ENCODE measurements around the gene OPN4. TPM values are rescaled to one million over a fixed set of nuclear protein-coding genes. Genes with fewer than 3 reads are reported as not detected.

The OPN4 gene
- total RNA-seq, 6 experiments from 2014 or later, result not detected

DNA sequence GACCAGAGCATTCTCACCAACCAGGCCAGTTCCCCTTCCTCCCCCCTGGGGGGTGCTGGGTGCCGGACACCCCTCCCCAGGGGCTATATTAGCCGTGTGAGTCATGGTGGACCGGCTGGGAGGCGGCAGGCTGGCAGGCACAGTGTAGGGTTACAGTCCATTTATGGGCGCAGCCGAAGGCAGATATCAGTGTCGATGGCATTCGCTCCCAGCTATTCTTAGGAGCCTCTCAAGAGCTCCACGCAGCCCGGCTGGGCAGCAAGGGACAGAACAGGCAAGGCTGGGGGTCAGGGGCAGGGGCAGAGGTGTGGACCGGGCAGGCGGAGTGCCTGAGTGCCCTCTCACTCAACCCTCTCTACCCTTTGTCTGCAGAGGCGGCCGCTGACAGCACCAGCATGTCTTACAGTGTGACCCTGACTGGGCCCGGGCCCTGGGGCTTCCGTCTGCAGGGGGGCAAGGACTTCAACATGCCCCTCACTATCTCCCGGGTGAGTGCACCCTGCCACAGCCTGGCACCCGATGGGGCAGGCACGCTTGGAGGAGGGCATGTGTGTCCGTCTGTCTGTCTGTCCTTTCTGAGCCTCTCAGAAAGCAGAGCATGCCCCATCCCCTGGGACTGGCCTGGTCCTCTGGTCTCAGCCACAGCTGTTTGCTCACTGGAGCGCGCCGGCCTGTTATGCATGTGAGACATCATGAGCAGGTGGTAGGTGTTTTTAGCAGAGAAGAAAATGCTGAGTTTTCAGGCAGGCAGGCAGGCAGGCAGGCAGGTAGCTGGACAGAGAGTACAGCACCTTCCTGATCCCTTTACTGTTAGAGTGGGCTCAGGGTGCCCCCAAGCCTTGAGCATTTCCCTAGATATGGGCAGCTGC lies 14.2 kb downstream of the OPN4 start, which contains the start of gene LDB3:
Gene LDB3 (plus strand): TSS at position 215 of the 869 bp plus-strand sequence. CDS start 181 bp downstream, at position 396.
- no peak for TF ChIP-seq POLR2A (IDR thresholded peaks at IDR 0.05)
- TF ChIP-seq, protein P1, sequence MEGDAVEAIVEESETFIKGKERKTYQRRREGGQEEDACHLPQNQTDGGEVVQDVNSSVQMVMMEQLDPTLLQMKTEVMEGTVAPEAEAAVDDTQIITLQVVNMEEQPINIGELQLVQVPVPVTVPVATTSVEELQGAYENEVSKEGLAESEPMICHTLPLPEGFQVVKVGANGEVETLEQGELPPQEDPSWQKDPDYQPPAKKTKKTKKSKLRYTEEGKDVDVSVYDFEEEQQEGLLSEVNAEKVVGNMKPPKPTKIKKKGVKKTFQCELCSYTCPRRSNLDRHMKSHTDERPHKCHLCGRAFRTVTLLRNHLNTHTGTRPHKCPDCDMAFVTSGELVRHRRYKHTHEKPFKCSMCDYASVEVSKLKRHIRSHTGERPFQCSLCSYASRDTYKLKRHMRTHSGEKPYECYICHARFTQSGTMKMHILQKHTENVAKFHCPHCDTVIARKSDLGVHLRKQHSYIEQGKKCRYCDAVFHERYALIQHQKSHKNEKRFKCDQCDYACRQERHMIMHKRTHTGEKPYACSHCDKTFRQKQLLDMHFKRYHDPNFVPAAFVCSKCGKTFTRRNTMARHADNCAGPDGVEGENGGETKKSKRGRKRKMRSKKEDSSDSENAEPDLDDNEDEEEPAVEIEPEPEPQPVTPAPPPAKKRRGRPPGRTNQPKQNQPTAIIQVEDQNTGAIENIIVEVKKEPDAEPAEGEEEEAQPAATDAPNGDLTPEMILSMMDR (IDR thresholded peaks at IDR 0.05), result no peak
- no CpG with 5 or more reads among the region's 23 CpGs for WGBS (ENCODE audit: insufficient coverage, low coverage, low lambda C conversion rate, missing lambda C conversion rate)
- Histone ChIP-seq H3K9me3 (no peaks in the 10 kb centered on the region), H3K27ac (no peak within 1 kb of the TSS), H3K4me3 (no peak within 1 kb of the TSS), H3K27me3 (no peaks in the 10 kb centered on the region), H3K4me1 (no peaks in the 10 kb centered on the region), H3K36me3 (no peaks in the 10 kb centered on the region)
- intact Hi-C loops (cut with DNase I), result no loop called here
- DNase-seq (no peak), ATAC-seq (no peak)

DNA sequence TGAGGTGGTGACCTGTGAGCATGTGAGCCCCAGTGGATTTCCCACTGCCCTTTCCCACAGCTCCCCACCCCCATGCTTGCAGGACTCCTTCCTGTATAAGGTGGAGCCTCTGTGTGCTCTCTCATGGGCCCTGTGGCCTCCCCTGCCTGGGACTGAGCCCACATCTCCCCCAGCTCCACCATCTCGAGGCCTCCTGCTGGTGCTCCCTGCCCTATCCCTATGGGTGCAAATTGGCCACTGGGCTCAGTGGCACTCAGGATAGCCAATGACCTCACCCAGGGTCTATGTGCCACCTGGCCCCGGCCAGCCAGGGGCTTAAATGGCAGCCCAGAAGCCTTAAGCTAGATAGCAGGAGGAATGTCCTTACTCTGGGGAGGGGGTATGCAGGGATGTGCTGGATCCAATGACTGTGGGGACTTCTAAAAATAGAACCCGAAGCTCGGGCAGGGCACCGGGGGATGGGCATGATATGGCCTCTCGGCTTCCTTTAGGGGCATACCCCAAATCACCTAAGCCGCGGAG lies 16.0 kb downstream of the OPN4 start:
- Histone ChIP-seq H3K9me3 (no peaks in the 10 kb centered on the region), H3K4me1 (no peaks in the 10 kb centered on the region), H3K36me3 (no peaks in the 10 kb centered on the region), H3K27me3 (no peaks in the 10 kb centered on the region), H3K27ac (no peak overlapping the region), H3K4me3 (no peak overlapping the region)
- intact Hi-C loops (cut with DNase I), result no loop called here
- DNase-seq (no peak), ATAC-seq (no peak)
- TF ChIP-seq, protein P1 (IDR thresholded peaks at IDR 0.05), result no peak
- no peak for TF ChIP-seq POLR2A (IDR thresholded peaks at IDR 0.05)
- whole genome bisulfite sequencing (ENCODE audit: insufficient coverage, low coverage, low lambda C conversion rate, missing lambda C conversion rate), result 67% methylated on average over 2 of the region's 8 CpGs

DNA sequence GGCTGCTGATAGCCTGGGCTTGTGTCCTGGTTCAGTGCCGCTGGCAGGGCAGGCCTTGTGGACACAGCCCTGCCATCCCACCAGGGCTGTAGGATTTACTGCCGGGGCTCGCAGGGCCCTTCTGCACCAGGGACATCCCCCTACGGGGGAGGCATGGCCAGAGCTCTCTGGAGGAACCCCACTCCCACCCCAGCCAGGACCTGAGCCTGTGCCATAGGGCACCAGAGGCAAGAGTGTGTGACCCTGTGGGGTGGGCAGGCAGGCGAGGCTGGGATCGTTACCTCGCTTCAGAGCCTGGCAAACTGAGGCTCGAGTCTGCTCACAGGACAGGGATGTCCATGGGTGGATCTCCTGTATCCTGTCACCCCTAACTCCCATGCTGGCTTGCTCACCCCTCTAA lies 16.5 kb downstream of the OPN4 start:
- Histone ChIP-seq H3K27ac (no peak overlapping the region), H3K27me3 (no peaks in the 10 kb centered on the region), H3K36me3 (no peaks in the 10 kb centered on the region), H3K9me3 (no peaks in the 10 kb centered on the region), H3K4me3 (no peak overlapping the region), H3K4me1 (no peaks in the 10 kb centered on the region)
- ATAC-seq (no peak), DNase-seq (no peak)
- no CpG with 5 or more reads among the region's 8 CpGs for WGBS (ENCODE audit: insufficient coverage, low coverage, low lambda C conversion rate, missing lambda C conversion rate)
- TF ChIP-seq, protein P1 (IDR thresholded peaks at IDR 0.05), result no peak
- no peak for TF ChIP-seq POLR2A (IDR thresholded peaks at IDR 0.05)
- intact Hi-C loops (cut with DNase I), result no loop called here

DNA sequence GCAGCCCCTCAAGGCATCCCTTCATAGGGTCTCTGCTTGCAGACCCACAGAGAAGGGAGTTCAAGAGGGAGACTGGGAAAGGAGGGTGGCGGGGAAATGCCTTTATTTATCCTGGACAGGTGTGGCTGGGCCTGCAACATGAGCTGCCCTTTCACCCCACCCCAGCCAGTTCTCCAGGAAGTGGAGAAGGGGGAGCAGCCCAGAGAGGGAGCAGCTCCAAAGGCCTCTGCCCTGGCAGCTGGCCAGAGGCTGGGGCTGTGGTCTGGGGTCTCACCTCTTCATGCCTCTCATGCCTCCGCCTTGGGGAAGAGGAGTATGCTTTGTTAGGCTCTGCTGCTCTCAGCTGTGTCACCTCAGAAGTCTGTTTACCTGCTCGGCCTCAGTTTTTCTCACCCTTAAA lies 17.1 kb downstream of the OPN4 start:
- TF ChIP-seq POLR2A (IDR thresholded peaks at IDR 0.05), result no peak
- TF ChIP-seq, protein P1 (IDR thresholded peaks at IDR 0.05), result no peak
- H3K9me3 ChIP-seq, result no peaks in the 10 kb centered on the region
- intact Hi-C loops (cut with DNase I), result no loop called here
- no CpG with 5 or more reads among the region's 3 CpGs for WGBS (ENCODE audit: insufficient coverage, low coverage, low lambda C conversion rate, missing lambda C conversion rate)
- no peak overlapping the region for H3K27ac ChIP-seq
- ATAC-seq, result no peak
- DNase-seq, result no peak
- H3K4me1 ChIP-seq, result no peaks in the 10 kb centered on the region
- no peak overlapping the region for H3K4me3 ChIP-seq
- no peaks in the 10 kb centered on the region for H3K36me3 ChIP-seq
- H3K27me3 ChIP-seq, result no peaks in the 10 kb centered on the region
